Endodermal cell (in vitro differentiated cells): Measurements from ENCODE around the gene SLC17A2. TPM values are rescaled to one million over a fixed set of nuclear protein-coding genes. Genes with fewer than 3 reads are reported as not detected.

Source experiments
- DNase-seq: peaks from one replicate; pipeline ENCODE4 v3.0.0-alpha.2; 2017
- H3K27ac ChIP-seq: 2 replicates; pipeline ENCODE4 v1.5.1; 2013; ENCODE audit warnings: mild to moderate bottlenecking, low read depth, low read length, moderate library complexity
- H3K27me3 ChIP-seq: 2 replicates; pipeline ENCODE4 v1.6.1; 2013; ENCODE audit warnings: mild to moderate bottlenecking, low read length, moderate library complexity; ENCODE audit not compliant: insufficient read depth, control insufficient read depth, poor library complexity, severe bottlenecking
- H3K36me3 ChIP-seq: 2 replicates; pipeline ENCODE4 v1.7.0; 2013; ENCODE audit warnings: mild to moderate bottlenecking, low read length, moderate library complexity; ENCODE audit not compliant: control insufficient read depth, insufficient read depth
- H3K4me1 ChIP-seq: one replicate; pipeline ENCODE4 v1.7.0; 2013; ENCODE audit warnings: low read length; ENCODE audit not compliant: control insufficient read depth, insufficient read depth
- H3K4me3 ChIP-seq: 2 replicates; pipeline ENCODE4 v1.5.1; 2013; ENCODE audit warnings: mild to moderate bottlenecking, low read length, moderate library complexity
- H3K9ac ChIP-seq: 2 replicates; pipeline ENCODE4 v1.6.1; 2013; ENCODE audit warnings: mild to moderate bottlenecking, low read length, moderate library complexity; ENCODE audit not compliant: poor library complexity, severe bottlenecking; ENCODE audit errors: extremely low read depth
- H3K9me3 ChIP-seq: 2 replicates; pipeline ENCODE4 v1.6.1; 2013; ENCODE audit warnings: mild to moderate bottlenecking, low read length, moderate library complexity; ENCODE audit not compliant: control insufficient read depth
- H3K27ac Mint-ChIP-seq: 2 replicates; pipeline ENCODE4 v1.8.0; 2020; ENCODE audit warnings: mixed read lengths
- H3K27me3 Mint-ChIP-seq: 2 replicates; pipeline ENCODE4 v1.8.0; 2021; ENCODE audit warnings: mild to moderate bottlenecking, mixed read lengths; ENCODE audit not compliant: insufficient read depth
- H3K36me3 Mint-ChIP-seq: 2 replicates; pipeline ENCODE4 v1.8.0; 2020; ENCODE audit warnings: low read depth, mixed read lengths
- H3K4me1 Mint-ChIP-seq: 2 replicates; pipeline ENCODE4 v1.8.0; 2020; ENCODE audit warnings: mixed read lengths
- H3K4me3 Mint-ChIP-seq: 2 replicates; pipeline ENCODE4 v1.8.0; 2020; ENCODE audit warnings: mild to moderate bottlenecking, moderate library complexity, mixed read lengths
- H3K9me3 Mint-ChIP-seq: 2 replicates; pipeline ENCODE4 v1.8.0; 2020; ENCODE audit warnings: mild to moderate bottlenecking, mixed read lengths
- WGBS, 2 experiments: methylation state at CpG; one replicate each; pipeline versions ENCODE4 v1.1.5 to v1.1.7; 2013; ENCODE audit warnings: missing lambda C conversion rate in 2 of 2, mixed read lengths in 1 of 2; ENCODE audit not compliant: insufficient coverage in 1 of 2, insufficient read length in 1 of 2; 5-methylcytosine and 5-hydroxymethylcytosine counted together
- total RNA-seq, 2 donors: library from RNA; stranded (reverse); fragmentation: NEBNext Ultra II Directional in 1 of 2; extraction: Animal tissue kit (Norgen Biotek cat#: 25700) in 1 of 2; gene quantifications; 2 replicates in 1 of 2; 3 replicates in 1 of 2; pipeline ENCODE4 v1.2.1, GENCODE V29; 2021
- TF ChIP-seq, protein P1 (sequence below): fragments of 200-600 bp; sonication (generic); conservative IDR thresholded peaks from 2 replicates; pipeline ENCODE4 v1.5.0; 2021; ENCODE audit warnings: antibody characterized with exemption, mild to moderate bottlenecking

The SLC17A2 gene
- total RNA-seq, 2 donors from 2014 or later: not detected

DNA sequence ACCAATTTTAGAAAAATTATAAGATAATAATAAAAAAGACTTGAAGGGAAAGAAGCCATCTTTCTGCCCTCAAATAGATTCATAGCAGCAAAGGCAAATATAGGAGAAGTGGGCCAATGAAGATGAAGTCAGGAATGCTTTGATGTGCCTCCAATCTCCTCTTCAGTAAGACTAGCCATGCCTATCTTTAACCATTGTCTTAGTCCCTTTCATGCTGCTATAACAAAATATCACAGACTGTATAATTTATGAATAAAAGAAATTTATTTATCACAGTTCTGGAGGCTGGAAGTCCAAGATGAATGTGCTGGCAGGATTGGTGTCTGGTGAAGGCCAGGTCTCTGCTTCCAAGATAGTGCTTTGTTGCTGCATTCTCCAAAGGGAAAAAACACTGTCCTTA, 37.6 kb downstream of the SLC17A2 start:
- no peak for DNase-seq
- Mint-ChIP-seq H3K27me3 (no peaks in the 10 kb centered on the region), H3K27ac (no peak overlapping the region), H3K36me3 (no peaks in the 10 kb centered on the region), H3K9me3 (no peaks in the 10 kb centered on the region), H3K4me3 (no peak overlapping the region), H3K4me1 (no peaks in the 10 kb centered on the region)
- Histone ChIP-seq H3K9ac (no peak overlapping the region), H3K36me3 (no peaks in the 10 kb centered on the region), H3K9me3 (no peaks in the 10 kb centered on the region), H3K27ac (no peak overlapping the region), H3K4me1 (no peaks in the 10 kb centered on the region), H3K4me3 (no peak overlapping the region), H3K27me3 (no peaks in the 10 kb centered on the region)
- TF ChIP-seq, protein P1, sequence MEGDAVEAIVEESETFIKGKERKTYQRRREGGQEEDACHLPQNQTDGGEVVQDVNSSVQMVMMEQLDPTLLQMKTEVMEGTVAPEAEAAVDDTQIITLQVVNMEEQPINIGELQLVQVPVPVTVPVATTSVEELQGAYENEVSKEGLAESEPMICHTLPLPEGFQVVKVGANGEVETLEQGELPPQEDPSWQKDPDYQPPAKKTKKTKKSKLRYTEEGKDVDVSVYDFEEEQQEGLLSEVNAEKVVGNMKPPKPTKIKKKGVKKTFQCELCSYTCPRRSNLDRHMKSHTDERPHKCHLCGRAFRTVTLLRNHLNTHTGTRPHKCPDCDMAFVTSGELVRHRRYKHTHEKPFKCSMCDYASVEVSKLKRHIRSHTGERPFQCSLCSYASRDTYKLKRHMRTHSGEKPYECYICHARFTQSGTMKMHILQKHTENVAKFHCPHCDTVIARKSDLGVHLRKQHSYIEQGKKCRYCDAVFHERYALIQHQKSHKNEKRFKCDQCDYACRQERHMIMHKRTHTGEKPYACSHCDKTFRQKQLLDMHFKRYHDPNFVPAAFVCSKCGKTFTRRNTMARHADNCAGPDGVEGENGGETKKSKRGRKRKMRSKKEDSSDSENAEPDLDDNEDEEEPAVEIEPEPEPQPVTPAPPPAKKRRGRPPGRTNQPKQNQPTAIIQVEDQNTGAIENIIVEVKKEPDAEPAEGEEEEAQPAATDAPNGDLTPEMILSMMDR: no peak

DNA sequence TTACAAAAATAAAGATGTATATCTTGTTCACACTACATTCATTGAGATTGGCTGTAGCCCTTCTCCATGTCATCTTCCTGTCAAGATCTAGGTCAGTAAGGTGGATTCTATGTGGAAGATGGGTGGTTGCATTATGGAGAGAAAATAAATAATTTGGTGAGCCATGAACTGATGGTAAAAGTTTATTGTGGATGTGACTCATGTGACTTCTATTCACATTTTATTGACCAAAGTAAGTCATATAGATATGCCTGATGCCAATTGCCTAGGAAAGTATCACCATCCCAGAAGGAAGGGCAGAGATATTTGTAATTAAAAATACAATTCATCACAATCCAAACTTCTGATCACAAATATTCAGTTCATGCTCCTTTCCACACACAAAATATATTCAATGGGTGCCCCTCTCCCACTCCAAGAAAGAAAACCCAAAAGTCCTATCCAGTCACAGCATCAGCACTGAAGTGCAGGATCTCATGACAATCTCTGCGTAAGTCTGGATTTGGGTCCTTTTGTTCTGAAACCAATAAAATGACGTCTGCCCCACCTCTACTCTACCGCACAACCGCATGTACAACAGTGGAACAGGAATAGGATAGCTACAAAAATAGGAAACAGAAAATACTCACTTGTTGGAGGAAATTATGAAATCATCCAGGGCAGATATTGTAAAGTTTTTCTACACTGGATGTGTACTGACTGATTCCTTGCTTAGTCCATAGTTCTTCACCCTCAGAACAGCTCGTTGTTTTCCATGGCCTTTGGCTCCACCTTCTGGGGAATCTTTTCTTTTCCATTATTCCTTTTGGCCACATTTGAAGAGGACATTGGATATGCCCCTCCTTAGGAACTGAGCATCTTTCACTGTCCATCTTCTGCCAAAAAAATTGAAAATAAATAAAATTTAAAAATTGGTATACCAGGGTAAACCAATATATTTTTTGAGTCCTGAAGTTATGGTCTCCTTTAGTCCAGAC, 40.3 kb downstream of the SLC17A2 start:
- TF ChIP-seq, protein P1: peak; percentile 81
- 67 to 77% methylated on average over 3 to 5 of the region's 5 CpGs for WGBS, 2 experiments

DNA sequence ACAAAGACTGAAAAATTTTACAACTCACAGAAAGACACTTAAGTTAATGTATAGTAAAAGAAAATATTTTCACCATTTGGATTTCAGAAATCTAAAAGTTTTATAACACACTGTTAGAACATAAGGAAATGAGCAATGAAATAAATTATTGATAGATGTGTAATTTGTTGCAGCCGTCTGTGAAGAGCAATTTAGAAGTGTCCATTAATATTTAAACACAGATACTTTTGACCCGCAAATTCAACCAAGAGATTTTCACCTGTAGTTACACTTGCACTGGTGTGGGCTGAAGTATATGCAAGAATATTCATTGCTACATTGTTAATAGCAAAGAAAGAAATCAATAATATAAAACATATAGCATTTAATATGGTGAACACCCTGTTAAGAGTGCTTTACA, 41.9 kb downstream of the SLC17A2 start:
- H3K36me3 ChIP-seq: no peaks in the 10 kb centered on the region
- TF ChIP-seq, protein P1: no peak
- H3K27me3 Mint-ChIP-seq: no peaks in the 10 kb centered on the region
- no peak overlapping the region for H3K4me3 Mint-ChIP-seq
- no peaks in the 10 kb centered on the region for H3K36me3 Mint-ChIP-seq
- H3K27ac ChIP-seq: no peak overlapping the region
- H3K4me3 ChIP-seq: no peak overlapping the region
- no peaks in the 10 kb centered on the region for H3K9me3 ChIP-seq
- no peaks in the 10 kb centered on the region for H3K4me1 ChIP-seq
- DNase-seq: no peak
- H3K9me3 Mint-ChIP-seq: no peaks in the 10 kb centered on the region
- H3K4me1 Mint-ChIP-seq: no peaks in the 10 kb centered on the region
- WGBS, 2 experiments: 94% methylated on average over 2 of the region's 2 CpGs; no CpG with 5 or more reads in 1 of the 2 experiments
- H3K27me3 ChIP-seq: no peaks in the 10 kb centered on the region
- no peak overlapping the region for H3K9ac ChIP-seq
- no peak overlapping the region for H3K27ac Mint-ChIP-seq

More for the DNA sequence above, 40.3 kb downstream of the SLC17A2 start:
- no peak overlapping the region for H3K27ac ChIP-seq
- Mint-ChIP-seq H3K27me3 (no peaks in the 10 kb centered on the region), H3K9me3 (no peaks in the 10 kb centered on the region), H3K27ac (no peak overlapping the region), H3K4me1 (no peaks in the 10 kb centered on the region), H3K4me3 (no peak overlapping the region), H3K36me3 (no peaks in the 10 kb centered on the region)
- H3K9me3 ChIP-seq: no peaks in the 10 kb centered on the region
- peak; percentile 64 for DNase-seq
- no peaks in the 10 kb centered on the region for H3K4me1 ChIP-seq
- H3K4me3 ChIP-seq: no peak overlapping the region
- no peak overlapping the region for H3K9ac ChIP-seq
- no peaks in the 10 kb centered on the region for H3K27me3 ChIP-seq
- H3K36me3 ChIP-seq: no peaks in the 10 kb centered on the region
